Measurements from ENCODE around the gene KLF13. TPM values are rescaled to one million over a fixed set of nuclear protein-coding genes. Genes with fewer than 3 reads are reported as not detected.
A peak's percentile ranks its signal among the peaks of the same experiment; 100 is the strongest.

The KLF13 gene
- total RNA-seq, 4 donors from 2014 or later: 18.3 to 50.2 (median 32.9) TPM

DNA sequence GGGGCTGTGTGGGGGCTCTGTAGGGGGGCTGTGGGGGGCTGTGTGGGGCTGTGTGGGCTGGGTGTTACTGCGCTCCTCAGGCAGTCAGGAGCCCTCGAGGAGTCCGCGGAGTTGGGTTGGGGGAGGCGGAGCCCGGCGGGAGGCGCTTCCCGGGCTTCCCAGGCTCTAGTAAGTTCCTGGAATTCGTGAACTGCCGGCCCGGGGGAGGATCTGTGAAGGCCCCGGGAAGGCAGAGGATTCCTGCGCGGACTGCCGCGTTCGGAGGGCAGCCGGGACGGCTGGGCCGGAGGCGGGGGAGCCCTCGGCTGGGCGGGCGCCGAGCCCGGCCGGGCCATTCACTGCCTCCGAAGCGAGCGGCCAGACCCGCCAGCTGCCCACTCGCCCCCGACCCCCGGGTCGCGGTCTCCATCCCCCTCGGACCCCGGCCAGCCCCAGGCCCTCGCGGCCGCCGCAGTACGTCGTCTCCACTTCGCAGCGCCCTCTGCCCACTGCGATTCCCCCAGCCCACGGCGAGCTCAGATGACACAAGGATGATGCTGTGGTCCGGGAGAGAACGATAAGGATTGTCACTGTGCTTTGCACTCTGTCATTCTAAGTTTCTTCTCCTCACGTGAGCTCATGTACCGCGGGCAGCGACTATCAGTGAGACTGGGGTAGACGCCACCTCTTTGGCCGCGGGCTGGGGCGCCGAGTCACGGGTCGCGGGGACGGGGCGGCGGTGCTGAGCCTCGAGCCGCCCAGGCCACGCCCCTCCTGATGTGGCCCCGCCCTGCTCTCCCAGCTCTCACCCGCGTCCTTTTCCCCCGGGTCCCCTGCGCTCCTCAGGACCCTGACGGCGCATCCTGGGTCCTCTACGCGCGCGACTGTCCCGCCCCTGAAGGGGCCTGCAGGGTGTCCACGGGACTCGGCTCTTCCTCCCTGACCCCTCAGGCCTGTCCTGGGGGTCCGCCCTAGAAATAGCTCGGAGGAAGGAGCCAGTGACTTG, 65.3 kb downstream of the KLF13 start:
- Histone ChIP-seq H3K27me3 (no peaks in the 10 kb centered on the region), H3K9me3 (no peaks in the 10 kb centered on the region), H3K27ac (peak overlapping the region; percentile 85 to 96 (median 91)), H3K36me3 (no peaks in the 10 kb centered on the region), H3K4me3 (peak overlapping the region; percentile 61 to 84 (median 73)), H3K4me1 (peaks cover 30 to 51% of the 10 kb centered on the region in 2 donors)
- peak; percentile 94 to 96 for TF ChIP-seq POLR2A (IDR thresholded peaks at IDR 0.05)
- TF ChIP-seq, protein P1, sequence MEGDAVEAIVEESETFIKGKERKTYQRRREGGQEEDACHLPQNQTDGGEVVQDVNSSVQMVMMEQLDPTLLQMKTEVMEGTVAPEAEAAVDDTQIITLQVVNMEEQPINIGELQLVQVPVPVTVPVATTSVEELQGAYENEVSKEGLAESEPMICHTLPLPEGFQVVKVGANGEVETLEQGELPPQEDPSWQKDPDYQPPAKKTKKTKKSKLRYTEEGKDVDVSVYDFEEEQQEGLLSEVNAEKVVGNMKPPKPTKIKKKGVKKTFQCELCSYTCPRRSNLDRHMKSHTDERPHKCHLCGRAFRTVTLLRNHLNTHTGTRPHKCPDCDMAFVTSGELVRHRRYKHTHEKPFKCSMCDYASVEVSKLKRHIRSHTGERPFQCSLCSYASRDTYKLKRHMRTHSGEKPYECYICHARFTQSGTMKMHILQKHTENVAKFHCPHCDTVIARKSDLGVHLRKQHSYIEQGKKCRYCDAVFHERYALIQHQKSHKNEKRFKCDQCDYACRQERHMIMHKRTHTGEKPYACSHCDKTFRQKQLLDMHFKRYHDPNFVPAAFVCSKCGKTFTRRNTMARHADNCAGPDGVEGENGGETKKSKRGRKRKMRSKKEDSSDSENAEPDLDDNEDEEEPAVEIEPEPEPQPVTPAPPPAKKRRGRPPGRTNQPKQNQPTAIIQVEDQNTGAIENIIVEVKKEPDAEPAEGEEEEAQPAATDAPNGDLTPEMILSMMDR (IDR thresholded peaks at IDR 0.05 in 4 of 5, conservative IDR thresholded peaks at IDR 0.05 in 1 of 5): peak in 1 of 5 experiments; percentile 16
- intact Hi-C loops (cut with DNase I; ENCODE audit: low total_unique reads) (loop anchor here (1.0 kb wide), 1 partner anchor 26 kb away; no protein-coding TSS in a partner anchor), in situ Hi-C loops (cut with MboI; ENCODE audit: low sequenced_read_pairs in 4 of 4) (loop anchor here in 2 of 4 donors (10.0 kb wide), 2 partner anchors 57 to 177 kb away; no protein-coding TSS in a partner anchor)
- DNase-seq (peak; percentile 76 to 87), ATAC-seq (peak; percentile 50 to 59)

DNA sequence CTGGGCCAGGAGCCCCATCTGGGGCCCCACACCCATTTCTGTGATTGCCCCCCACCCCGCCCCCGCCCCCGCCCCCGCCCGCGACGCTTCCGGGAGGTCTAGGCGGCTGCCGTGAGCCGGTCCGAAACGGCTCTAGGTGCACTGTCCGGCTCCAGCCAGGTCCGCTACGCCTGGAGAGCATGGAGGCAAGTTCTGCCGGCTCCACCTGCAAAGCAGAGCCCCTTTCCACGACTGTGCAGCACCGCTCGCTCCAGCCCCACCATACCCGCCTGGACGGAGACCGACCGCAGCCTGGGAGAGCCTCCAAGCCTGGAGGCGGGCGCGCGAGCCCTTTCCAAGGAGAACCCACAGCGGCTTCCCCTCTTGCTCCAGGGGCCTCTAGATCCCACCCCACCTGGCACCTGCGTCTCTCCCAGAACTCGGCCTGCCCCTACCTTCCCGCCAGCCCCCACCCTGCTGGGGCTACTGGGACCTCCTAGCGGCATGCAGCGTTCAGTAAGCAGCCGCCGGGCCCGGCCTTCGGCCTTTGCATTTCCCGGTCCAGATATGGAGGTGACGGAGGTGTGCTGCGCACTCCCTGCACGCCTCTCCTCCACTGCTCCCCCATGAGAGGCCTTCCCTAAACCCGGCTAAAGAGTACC, 66.2 kb downstream of the KLF13 start:
- Histone ChIP-seq H3K27me3 (no peaks in the 10 kb centered on the region), H3K4me3 (peak overlapping the region; percentile 61 to 84 (median 73)), H3K36me3 (no peaks in the 10 kb centered on the region), H3K27ac (peak overlapping the region; percentile 85 to 96 (median 91)), H3K9me3 (no peaks in the 10 kb centered on the region), H3K4me1 (peaks cover 29 to 50% of the 10 kb centered on the region in 2 donors)
- TF ChIP-seq, protein P1 (IDR thresholded peaks at IDR 0.05 in 4 of 5, conservative IDR thresholded peaks at IDR 0.05 in 1 of 5): no peak
- no peak for TF ChIP-seq POLR2A (IDR thresholded peaks at IDR 0.05)
- ATAC-seq (no peak), DNase-seq (no peak)
- intact Hi-C loops (cut with DNase I; ENCODE audit: low total_unique reads): loop anchor here (1.0 kb wide), 1 partner anchor 27 kb away; no protein-coding TSS in a partner anchor
- in situ Hi-C loops (cut with MboI; ENCODE audit: low sequenced_read_pairs in 4 of 4): loop anchor here in 2 of 4 donors (10.0 kb wide), 2 partner anchors 58 to 178 kb away; no protein-coding TSS in a partner anchor

DNA sequence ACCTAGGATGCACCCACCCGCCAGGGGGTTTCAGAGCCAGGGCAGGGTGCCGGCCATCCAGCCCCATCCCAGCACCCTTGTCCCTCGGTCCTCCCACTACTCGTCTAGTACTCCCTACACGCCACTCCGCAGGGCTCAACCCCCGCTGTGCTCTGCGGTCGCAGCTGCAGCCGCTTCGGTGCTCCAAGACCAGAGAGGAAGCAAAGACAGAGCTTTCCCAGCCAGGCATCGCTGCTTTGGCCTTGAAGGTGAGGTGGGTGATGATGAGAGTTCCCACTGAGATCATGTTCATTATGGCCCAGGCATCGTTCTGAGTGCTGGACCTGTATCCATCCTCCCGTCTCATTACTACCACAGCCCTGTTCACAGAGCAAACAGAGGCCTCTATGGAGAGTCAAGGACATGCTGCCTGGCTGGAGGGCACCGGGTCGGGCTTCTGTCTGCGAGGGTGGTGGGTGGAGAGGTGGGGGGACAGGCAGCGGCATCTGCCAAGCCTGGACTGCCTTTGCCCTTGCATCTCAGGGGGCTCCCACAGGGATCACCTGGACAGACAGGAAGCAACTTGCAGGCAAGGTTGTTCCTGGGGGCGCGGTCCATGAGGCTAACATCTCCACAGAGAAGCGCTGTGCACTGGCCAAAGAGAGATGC, 66.9 kb downstream of the KLF13 start:
- H3K36me3 ChIP-seq: no peaks in the 10 kb centered on the region
- intact Hi-C loops (cut with DNase I; ENCODE audit: low total_unique reads) (no loop called here), in situ Hi-C loops (cut with MboI; ENCODE audit: low sequenced_read_pairs in 4 of 4) (loop anchor here in 2 of 4 donors (10.0 kb wide), 2 partner anchors 59 to 179 kb away; no protein-coding TSS in a partner anchor)
- peak overlapping the region; percentile 85 to 96 (median 91) for H3K27ac ChIP-seq
- peaks cover 30 to 52% of the 10 kb centered on the region in 2 donors for H3K4me1 ChIP-seq
- no peaks in the 10 kb centered on the region for H3K27me3 ChIP-seq
- no peaks in the 10 kb centered on the region for H3K9me3 ChIP-seq
- TF ChIP-seq, protein P1 (IDR thresholded peaks at IDR 0.05 in 4 of 5, conservative IDR thresholded peaks at IDR 0.05 in 1 of 5): no peak
- no peak for TF ChIP-seq POLR2A (IDR thresholded peaks at IDR 0.05)
- H3K4me3 ChIP-seq: peak overlapping the region in 2 of 4 donors; percentile 61 to 77
- ATAC-seq (no peak), DNase-seq (no peak)

DNA sequence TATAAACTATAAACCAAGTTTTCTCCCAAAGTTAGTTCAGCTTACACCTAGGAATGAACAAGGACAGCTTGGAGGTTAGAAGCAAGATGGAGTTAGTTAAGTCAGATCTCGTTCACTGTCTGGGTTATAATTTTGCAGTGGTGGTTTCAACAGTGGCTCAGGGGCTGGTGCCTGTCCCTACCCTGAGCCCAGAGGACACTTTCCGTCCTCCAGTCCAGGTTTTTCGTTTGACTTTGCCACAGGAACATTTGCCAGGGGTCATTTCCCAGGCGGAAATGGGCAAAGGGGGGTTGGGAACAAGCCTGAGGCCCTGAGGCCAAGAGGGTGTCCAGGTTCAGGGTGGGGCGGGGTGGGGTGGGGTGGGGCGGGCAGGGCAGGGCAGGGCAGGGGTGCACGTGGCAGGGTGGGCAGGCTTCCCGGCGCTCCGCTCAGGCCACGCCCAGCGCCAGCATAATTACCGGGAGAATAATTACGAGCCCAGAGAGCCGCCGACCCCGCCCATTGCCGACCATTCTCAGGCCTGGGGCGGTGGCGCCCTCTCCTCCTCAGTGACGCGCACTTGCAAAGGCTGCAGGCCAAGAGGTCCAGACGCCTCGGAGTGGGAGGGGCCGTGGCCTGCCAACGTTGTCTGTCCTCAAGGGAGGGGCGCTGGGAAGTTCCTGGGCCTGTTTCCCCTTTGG, 70.4 kb downstream of the KLF13 start:
- ATAC-seq: peak; percentile 77 to 84
- no peak for TF ChIP-seq POLR2A (IDR thresholded peaks at IDR 0.05)
- TF ChIP-seq, protein P1 (IDR thresholded peaks at IDR 0.05 in 4 of 5, conservative IDR thresholded peaks at IDR 0.05 in 1 of 5): peak in 2 of 5 experiments; percentile 20 to 32
- intact Hi-C loops (cut with DNase I; ENCODE audit: low total_unique reads) (loop anchor here (1.0 to 2.0 kb wide), 5 partner anchors 31 to 182 kb away; partner anchors contain the start of gene KLF13), in situ Hi-C loops (cut with MboI; ENCODE audit: low sequenced_read_pairs in 4 of 4) (loop anchor here in 2 of 4 donors (10.0 kb wide), 2 partner anchors 62 to 182 kb away; no protein-coding TSS in a partner anchor)
- Histone ChIP-seq H3K36me3 (no peaks in the 10 kb centered on the region), H3K4me3 (peak overlapping the region; percentile 1 to 41 (median 31)), H3K27me3 (no peaks in the 10 kb centered on the region), H3K4me1 (peaks cover 23 to 27% of the 10 kb centered on the region in 2 donors), H3K9me3 (no peaks in the 10 kb centered on the region), H3K27ac (peak overlapping the region; percentile 87 to 93 (median 90))
- DNase-seq: peak; percentile 89 to 96
